HG03139 (cell line): ENCODE measurements around the gene CCDC92B.

Experiments used
- ATAC-seq: cut with Tn5 transposase; IDR thresholded peaks from one replicate; pipeline ENCODE4 v1.9.1; 2021; ENCODE audit not compliant: unreplicated experiment

Gene CCDC92B

DNA sequence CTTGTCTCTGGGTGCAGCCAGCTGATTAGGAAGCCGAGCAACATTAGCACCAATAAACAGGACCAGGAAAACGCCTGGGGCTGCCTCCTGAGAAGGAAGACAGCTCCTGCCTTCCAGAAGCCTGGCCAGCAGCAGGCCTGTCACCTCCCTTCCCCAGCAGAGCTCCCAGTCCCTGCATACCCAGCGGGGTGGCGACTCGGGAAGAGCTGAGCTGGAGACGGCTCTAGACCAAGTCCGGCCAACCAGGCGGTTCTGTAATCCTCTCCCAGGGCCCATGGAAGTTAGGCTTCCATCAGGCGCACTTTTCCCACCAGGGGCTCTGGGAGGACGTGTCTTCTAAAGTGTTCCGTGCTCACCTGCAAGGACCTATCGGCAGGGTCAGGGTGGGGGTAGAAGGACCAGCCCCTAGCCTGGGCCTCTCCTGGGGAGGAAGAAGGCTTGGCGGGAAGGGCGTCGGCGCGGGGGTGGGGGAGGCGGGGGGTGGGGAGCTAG lies 25.9 kb downstream of the CCDC92B start:
- ATAC-seq = no peak

DNA sequence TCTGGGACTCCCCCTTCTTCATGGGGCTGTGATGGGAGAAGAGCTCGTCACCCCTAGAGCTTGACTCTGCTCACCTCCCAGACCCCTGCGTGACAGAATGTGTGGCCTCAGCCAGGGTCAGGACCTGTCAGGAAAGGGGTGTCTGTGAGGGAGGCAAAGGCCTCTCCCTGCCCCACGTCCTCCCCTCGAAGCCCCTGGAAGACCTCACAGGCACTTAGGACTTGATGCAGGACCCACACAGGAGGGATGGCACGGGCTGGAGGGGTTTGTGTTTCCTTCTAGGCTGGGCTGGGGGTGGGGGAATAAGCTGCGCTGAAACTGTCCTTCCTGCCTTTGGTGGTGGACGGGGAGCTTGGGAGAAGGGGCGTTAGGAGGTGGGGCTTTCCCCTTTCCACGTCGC lies 26.8 kb downstream of the CCDC92B start:
- ATAC-seq = no peak

DNA sequence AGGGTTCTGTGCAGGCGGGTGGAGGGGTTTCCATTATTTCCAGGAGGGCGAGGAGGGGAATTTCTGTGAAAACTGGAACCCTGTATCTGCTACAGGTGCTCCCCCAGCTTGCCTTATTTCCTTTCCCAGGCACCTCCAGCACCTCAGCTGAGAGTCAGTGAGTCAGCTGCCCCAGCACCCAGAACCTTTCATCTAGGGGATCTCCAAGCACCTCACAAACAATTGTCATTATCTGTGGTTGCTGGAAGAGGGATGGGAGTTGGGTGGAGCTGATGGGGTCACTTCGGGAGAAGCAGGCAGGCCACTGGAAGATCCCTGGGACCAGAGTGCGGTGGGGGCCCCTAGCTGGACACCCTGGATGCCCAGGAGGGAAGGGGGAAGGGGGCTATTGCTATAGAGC lies 27.8 kb downstream of the CCDC92B start:
- ATAC-seq = no peak

DNA sequence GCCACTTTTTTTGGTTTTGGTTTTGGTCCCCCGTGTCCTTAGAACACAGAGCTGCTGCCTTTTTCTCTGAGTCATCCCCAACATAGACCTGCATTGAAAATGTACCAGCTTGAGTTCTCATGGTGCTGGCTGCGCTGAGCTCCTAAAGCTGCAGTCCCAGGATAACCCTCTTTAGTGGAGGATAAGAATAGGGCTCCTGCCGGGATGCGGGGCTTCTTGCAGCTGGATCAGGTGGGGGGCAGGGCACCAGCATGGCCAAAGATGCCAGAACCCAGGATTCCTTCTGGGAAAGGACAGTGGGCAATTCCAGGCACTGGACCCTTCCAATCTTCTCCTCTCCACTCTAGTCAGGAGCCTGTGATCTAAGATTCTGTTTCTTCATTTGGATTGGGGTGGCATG lies 29.6 kb downstream of the CCDC92B start:
- no peak for ATAC-seq

DNA sequence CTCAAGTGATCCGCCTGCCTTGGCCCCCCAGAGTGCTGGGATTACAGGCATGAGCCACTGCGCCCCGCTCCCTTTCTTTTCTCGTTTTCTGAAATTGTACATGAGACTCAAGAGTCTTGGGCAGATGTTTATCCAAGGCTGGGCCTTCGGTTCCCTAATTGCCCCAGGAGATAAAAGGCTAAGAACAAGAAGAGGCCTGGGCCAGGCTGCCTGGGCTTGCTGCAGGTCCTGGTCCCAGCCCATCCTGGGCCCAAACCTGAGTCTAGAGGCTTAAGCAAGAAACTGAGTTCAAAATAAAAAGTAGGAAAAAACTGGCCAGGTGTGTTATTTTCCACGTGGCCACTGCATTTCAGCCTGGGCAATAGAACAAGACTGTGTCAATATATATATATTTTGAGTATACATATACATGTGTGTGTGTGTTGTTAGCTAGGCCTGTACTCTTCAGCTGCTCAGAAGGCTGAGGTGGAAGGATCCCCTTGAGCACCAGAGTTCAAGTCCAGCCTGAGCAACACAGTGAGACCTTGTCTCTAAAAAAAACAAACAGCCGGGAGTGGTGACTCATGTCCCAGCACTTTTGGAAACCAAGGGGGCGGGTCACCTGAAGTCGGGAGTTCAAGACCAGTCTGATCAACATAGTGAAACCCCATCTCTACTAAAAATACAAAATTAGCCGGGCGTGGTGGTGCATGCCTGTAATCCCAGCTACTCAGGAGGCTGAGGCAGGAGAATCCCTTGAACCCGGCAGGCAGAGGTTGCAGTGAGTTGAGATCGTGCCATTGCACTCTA lies 31.1 kb downstream of the CCDC92B start:
- no peak for ATAC-seq

DNA sequence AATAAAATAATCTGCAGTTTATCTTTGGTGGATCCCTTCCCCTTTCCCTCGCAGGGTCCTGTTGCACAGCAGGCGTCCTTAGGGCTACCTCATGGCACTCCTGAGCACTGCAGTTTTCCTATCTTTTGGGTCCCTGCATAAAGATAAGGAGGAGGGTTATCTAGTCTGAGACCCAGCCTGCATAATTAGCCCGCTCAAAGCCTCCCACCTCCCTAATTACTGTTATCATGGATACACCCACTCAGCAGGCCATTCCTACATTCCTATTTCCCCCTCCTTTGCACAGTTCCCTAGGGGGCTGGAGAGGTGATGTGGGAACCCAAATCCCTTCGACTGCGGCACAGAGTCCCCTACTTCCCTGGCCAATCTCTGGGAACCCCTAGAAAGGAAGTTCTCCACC lies 32.8 kb downstream of the CCDC92B start:
- ATAC-seq = no peak

DNA sequence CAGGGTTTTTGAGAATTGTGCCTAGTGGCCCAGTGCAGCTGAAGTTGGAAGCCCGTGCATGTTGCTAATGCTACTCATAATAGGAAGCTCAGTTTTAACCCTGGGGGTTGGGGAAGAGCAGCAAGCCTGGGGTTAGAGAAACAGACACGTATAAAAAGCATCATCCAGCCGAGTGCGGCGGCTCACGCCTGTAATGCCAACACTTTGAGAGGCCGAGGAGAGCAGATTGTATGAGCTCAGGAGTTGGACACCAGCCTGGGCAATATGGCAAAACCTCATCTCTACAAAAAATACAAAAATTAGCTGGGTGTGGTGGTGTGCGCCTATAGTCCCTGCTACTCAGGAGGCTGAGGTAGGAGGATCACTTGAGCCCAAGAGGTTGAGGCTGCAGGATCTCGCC lies 35.6 kb downstream of the CCDC92B start:
- no peak for ATAC-seq

DNA sequence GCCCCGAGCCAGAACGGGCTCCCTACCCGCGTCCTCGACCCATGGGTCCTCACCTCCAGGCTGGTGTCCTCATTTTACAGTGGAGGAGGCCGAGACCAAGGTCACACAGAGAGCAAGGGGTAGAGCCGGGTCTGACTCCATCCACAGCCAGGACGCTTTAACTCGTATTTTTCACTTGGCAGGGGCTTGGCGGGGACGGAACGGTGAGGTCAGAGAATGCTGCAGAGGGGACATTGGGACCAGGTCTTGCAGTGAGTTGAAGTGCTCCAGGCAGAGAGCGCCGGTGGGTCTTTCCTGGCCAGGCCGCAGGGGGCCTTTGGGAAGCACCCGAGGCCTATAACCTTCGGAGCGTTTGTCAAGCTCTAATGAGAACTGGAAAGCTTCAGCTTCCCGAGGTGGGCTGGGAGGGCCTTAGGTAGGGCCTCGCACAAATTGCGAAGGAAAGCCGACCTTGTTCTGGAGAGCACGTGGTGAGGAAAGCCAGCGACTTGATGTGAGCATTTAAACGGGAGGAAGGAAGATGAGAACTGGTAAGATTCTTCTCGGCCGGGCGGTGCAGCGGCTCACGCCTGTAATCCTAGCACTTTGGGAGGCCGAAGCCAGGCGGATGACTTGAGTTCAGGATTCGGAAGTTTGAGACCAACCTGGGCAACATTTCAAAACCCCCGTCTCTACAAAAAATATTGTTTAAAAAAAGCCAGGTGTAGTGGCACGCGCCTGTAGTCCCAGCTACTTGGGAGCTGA lies 37.0 kb downstream of the CCDC92B start:
- ATAC-seq = no peak

DNA sequence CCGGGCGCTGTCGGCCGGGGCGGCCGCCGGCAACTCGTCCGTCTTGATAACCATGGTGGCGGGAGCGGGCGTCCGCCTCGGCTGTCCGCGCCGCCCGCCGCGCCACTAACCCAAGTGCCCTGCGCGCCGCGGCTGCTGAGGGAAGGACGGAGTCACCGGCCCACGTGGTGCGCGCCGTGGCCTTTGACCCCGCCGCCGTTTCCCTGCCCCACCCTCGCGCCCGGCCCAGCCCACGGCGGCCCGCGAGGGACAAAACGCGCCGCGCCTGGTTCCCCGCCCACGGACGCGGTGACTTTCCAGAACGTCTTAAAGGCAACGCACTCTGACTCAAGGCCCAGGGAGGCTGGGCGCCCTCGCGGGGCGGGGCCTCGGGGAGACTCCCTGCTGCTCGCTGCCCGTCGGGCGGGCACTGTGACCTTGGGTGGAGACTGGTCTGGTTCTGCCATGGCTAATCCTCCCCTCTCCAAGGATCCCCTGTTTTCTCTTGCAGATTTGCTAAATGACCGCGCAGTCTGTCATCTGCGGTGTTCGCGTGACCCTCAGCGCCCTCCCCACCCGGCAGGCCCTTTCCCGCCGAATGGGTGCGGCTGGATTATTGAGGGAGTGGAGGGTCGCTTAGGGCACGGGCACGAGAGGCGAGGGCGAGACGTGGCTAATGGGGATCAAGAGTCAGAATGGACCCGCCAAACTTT lies 37.7 kb downstream of the CCDC92B start, which contains the start of gene CLUH:
Gene CLUH (minus strand): TSS at position 157 of the 692 bp plus-strand sequence. CDS start 103 bp downstream, at position 54.
- ATAC-seq = peak; percentile 60

DNA sequence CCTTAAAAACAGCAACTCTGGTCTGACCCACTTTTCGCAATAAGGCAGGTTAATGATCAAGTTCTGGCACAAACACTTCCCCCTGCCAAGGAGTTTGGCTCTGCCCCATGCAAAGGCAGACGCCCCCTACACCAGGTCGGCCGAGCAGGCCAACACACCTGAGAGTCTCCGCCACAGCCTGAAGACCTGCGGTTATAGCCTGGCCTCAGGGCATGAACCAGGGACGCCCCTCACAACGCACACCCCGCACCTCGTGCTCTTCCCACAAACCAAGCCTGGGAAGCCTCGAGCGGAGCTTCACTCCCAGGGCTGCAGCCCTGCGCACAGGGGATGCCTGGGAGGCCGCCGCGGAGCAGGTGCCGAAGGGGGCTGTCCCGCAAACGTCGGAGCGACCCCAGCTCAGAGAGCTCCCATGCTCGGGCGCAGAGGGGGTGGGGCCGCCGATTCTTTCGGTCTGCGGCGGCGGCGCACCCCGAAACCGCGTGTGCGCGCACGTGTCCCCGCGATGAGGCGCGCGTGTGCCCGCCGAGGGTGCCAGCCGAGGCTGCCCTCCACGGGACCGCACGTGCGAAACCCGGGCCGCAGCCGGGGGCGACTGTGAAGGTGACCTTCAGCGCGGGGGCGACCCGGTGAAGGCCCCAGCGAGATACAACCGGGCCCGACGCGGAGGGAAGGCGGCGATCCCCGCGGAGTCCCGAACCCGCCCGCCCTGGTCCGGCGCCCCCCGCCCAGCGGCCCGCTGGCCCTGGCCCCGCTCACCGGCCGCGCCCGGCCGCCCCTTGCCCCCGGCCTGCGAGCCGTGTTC lies 38.4 kb downstream of the CCDC92B start:
- ATAC-seq = peak; percentile 16

DNA sequence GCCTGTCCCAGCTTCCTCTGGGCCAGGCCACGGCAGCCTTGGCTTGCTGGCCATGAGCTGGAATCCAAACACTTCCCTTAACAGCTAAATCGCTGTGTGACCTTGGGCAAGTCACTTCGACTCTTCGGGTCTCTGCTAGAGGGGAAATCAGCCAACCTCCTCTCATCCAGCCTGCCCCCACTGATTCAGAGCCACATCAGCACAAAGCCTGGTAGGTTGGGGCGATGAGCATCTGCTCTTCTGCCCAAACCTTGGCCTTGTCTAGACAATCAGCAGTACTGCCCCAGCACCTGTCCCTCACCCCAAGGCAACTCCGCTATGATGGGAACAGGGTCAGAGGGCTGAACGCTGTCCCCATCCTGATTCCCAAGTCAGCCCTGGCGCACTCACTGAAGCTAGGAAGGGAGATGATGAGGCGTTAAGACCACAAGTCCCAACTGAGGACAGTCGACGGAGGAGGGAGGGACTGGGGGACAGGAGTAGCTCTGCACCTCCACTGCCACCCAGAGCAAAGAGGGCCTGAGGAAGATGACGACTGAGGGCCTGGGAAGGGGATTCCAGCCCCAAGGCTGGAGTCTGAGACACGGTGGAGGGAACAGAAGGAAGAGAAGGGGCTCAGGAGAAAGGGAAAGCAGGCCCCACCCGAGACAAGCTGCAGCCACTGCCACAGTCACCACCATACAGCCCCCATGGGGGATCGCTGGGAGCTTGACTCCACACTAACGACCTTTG lies 39.2 kb downstream of the CCDC92B start:
- ATAC-seq = no peak

DNA sequence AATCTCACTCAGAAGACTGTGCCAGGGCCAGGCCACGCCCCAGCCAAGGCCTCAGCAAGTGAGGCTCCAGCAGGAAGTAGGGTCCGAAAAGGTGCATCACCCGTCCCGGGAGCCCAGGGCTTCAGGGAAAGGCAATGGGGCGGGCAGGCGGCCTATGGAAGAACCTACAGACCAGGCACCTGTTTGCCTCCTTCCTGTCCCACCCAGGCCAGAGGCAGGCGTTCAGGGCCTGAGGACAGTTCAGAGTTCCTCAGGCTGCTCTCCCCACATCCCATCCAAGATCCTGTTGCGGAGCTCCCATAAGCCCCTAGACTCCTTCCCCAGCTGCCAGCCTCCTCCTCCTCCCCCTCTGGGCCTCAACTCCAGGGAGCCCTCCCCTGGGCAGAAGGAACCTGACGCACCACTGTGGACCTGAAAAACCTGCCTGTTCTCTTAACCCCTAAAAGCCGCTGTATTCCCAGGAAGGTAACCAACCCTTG lies 40.2 kb downstream of the CCDC92B start:
- no peak for ATAC-seq

DNA sequence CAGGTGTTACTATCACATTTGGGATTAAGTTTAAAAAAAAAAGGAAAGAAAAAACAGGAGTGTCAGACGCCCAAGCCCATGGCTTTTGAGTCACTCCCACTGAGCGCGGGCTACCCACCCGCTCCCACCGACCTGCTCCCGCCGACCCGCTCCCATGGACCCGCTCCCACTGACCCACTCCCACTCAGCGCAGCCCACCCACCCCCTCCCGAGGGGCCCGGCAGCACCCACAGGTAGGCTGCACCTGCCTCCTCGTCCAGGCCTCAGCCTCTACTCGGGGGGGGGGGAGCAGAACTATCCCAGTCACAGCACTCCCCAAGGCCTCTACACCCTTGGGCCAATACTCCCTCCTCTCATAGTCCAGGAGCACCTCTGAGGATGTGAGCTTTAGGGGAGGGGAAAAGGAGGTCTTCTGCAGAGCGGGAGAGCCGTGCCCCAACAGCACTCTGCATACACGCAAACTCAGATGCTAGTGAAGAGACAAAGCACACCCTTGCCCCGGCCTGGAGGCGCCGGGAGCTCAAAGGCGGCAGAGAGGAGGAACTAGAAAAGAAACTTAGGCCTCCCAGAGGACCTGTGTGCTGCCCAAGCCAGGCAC lies 40.8 kb downstream of the CCDC92B start:
- ATAC-seq = no peak

DNA sequence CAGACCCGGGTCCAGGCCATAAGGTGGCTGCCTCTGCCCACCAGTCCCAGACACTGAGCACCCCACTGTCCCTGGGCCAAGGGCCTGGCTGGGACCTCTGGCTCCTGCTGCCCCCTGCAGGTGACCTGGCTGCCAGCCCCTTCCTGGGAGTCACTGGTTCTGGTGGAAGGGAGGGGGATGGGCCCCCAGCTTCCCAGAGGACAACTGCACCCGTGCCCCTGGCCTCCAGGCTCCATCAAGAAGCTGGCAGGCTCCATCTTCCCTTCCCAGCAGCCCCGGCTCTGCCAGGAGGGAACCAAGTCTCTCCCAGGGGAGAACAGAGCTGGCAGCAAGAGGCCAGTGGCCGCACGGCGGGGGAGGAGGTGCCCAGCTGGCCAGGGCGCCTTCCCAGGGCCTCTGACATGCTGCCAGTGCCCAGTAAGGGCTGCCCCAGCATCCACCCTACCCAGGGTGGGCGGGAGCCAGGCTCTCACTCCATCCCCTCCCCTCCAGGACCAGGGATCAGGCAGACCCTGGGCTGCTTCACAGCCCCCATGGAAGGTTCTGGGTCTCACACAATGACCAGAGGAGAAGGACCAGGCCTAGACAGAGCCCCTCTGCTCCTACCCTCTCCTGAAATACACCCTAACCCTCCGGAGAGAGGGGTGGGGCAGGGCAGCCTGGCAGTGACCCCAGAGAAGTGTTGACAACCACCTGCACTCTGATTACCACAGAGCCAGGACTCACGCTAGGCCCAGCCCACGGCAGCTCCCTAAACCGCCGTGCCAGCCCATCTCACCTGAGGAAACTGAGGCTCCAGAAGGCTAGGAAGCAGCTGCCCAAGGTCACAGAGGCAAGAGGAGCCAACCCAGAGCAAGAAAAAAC lies 41.5 kb downstream of the CCDC92B start:
- no peak for ATAC-seq

DNA sequence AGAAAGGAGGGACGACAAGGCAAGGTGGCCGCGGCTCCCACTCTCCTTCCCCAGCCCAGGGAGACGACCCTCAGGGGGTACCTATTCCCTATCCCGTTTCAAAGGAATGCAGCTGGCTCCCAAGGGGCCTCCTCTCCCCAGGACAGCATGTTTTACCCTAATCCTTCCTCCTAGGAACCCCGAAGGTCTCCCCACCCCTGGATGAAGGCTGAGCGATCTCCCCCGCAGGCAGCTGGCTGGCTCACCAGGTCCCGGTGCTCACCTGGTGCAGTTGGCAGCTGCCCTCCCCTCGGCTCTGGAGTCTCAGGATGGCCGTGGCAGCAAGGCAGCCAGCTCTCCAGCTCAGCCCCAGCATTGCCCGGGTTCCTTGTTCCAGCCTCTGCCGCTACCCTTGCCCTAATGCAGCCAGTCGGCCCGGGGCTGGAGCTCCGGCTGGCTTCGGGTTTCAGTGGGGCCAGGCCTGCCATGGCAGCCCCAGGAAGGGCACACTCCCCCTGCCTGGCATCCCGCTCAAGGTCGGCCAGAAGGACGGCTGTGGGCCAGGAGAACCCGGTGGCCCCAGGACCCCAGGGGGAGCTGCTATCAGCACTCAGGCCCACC lies 42.4 kb downstream of the CCDC92B start:
- no peak for ATAC-seq

DNA sequence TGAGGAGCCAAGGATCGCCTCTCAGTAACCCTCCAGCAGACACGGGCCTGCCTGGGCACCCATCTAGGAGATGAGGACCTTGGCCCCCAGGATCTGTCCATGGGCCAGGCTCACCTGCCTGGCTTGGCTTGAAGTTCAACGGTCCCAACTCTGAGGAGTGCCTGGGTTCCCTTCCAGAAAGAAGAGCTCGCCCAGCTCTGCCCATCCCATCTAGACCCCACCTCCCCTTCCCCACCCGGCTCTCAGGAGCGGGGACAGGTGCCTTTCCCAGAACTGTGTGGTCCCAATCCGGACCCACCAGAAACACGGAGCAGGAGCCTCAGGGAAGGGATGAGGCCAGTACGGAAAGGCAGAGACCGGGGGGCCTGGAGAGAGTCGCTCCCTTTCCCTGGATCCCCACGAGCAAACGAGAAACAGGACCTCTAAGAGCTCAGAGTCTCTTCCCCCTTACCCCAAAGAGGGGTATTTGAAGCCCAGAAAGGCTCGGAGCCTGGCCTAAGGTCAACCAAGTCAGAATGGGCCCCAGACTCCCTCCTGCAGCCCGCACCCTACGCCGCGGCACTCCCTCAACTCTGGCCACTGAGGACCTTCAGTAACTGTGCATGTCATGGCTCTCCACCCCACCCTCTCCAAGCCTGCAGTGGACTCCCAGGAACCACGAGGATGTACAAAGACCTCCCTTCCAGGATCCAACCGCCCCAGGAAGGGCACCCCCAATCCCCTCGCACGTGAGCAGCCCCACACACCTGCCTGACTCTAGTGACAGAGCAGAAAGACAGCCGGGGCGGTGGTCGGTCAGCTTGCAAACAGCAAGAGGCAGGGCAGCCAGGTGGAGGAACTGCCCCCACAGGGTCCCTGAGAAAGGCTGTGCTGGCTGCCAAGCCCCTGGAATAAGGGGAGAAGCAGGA lies 43.3 kb downstream of the CCDC92B start:
- no peak for ATAC-seq

DNA sequence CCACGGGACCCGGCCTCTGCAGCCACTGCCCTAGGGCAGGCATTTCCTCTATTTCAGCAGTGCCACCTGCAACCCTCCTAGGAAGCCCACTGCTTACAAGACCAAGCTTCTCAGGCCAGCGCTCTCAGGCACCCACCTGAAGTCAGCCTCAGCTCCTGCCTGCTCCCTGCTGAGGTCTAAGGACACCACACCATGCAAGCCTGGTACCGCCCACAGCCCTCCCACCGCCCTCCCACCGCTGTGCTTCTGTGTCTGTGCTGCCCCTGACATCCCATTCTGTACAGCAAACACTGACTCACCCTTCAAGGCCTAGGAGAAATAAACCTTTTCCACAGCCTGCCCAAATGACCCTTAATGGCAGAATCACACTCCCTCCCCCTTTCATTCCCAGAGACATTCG lies 44.2 kb downstream of the CCDC92B start:
- ATAC-seq = no peak
